NCI-H748 (cell line): ENCODE measurements around the gene UBE3B.

Experiments used
- DNase-seq: peaks from one replicate; lab custom pipeline; 2025; ENCODE audit not compliant: unreplicated experiment; lab: John Stamatoyannopoulos, UW

Gene UBE3B

GRCh38 chr12:109567967-109568366, 90.5 kb downstream of the UBE3B start:
- no peak for DNase-seq

- no peak for DNase-seq
Observed at GRCh38 chr12:109568486-109568885, 91.1 kb downstream of the UBE3B start.

GRCh38 chr12:109571773-109572505, 94.5 kb downstream of the UBE3B start:
- DNase-seq = no peak

- DNase-seq = no peak
Observed at GRCh38 chr12:109572506-109572845, 95.0 kb downstream of the UBE3B start.

GRCh38 chr12:109573029-109573913, 95.8 kb downstream of the UBE3B start, which contains the start of the genes MMAB and MVK:
TSS of gene MMAB (minus strand) at chr12:109573504. CDS start at chr12:109573480, 24 bp downstream.
TSS of gene MVK (plus strand) at chr12:109573794. CDS start at chr12:109574823, 1,029 bp downstream.
- peak; percentile 100 for DNase-seq

- peak; percentile 39 for DNase-seq
Observed at GRCh38 chr12:109573914-109574244, 96.4 kb downstream of the UBE3B start.

- DNase-seq = no peak
Observed at GRCh38 chr12:109575683-109576082, 98.2 kb downstream of the UBE3B start.

GRCh38 chr12:109577311-109577710, 99.9 kb downstream of the UBE3B start:
- DNase-seq = no peak

- no peak for DNase-seq
Observed at GRCh38 chr12:109578330-109578927, 101.0 kb downstream of the UBE3B start.

GRCh38 chr12:109579639-109580038, 102.2 kb downstream of the UBE3B start:
- no peak for DNase-seq

GRCh38 chr12:109580272-109580671, 102.8 kb downstream of the UBE3B start:
- no peak for DNase-seq

GRCh38 chr12:109580684-109581333, 103.4 kb downstream of the UBE3B start:
- DNase-seq = no peak

- DNase-seq = no peak
Observed at GRCh38 chr12:109581334-109581691, 103.9 kb downstream of the UBE3B start.

- DNase-seq = no peak
Observed at GRCh38 chr12:109581856-109582255, 104.4 kb downstream of the UBE3B start.

- DNase-seq = no peak
Observed at GRCh38 chr12:109582636-109583035, 105.2 kb downstream of the UBE3B start.

GRCh38 chr12:109583733-109584132, 106.3 kb downstream of the UBE3B start:
- no peak for DNase-seq
